Chondrocyte (in vitro differentiated cells): ENCODE measurements around the gene FILIP1L. TPM values are rescaled to one million over a fixed set of nuclear protein-coding genes. Genes with fewer than 3 reads are reported as not detected.

ENCODE experiments used
- DNase-seq: peaks from one replicate; pipeline ENCODE4 v3.0.0; 2021; ENCODE audit warnings: mixed read lengths, low spot score
- H3K27ac Mint-ChIP-seq: one replicate; pipeline ENCODE4 v1.8.0; 2021; ENCODE audit warnings: mild to moderate bottlenecking, moderate library complexity, mixed read lengths; ENCODE audit not compliant: unreplicated experiment
- H3K27me3 Mint-ChIP-seq: 2 replicates; pipeline ENCODE4 v1.8.0; 2021; ENCODE audit warnings: low read depth, mixed read lengths
- H3K36me3 Mint-ChIP-seq: 2 replicates; pipeline ENCODE4 v1.8.0; 2021; ENCODE audit warnings: low read depth, mixed read lengths
- H3K4me1 Mint-ChIP-seq: 2 replicates; pipeline ENCODE4 v1.8.0; 2021; ENCODE audit warnings: low read depth, mild to moderate bottlenecking, mixed read lengths
- H3K4me3 Mint-ChIP-seq: one replicate; pipeline ENCODE4 v1.8.0; 2021; ENCODE audit warnings: mild to moderate bottlenecking, moderate library complexity, mixed read lengths; ENCODE audit not compliant: unreplicated experiment
- H3K9me3 Mint-ChIP-seq: 2 replicates; pipeline ENCODE4 v1.8.0; 2021; ENCODE audit warnings: low read depth, mixed read lengths
- CTCF ChIP-seq: fragments of 200-600 bp; sonication (generic); IDR thresholded peaks from 2 replicates; pipeline ENCODE4 v1.5.0; 2021; ENCODE audit warnings: antibody characterized with exemption, mild to moderate bottlenecking, moderate library complexity
- total RNA-seq: library from RNA; stranded (reverse); gene quantifications from 3 replicates; pipeline ENCODE4 v1.2.1, GENCODE V29; 2021

FILIP1L gene
- total RNA-seq, 1 donor from 2014 or later, result 122 TPM

GRCh38 chr3:99921986-99922385, 192.3 kb downstream of the FILIP1L start:
- no peaks in the 10 kb centered on the region for H3K27me3 Mint-ChIP-seq
- peak overlapping the region; percentile 8 for H3K27ac Mint-ChIP-seq
- TF ChIP-seq CTCF, result no peak
- DNase-seq, result no peak
- H3K36me3 Mint-ChIP-seq, result no peaks in the 10 kb centered on the region
- H3K4me3 Mint-ChIP-seq, result no peak overlapping the region
- H3K9me3 Mint-ChIP-seq, result no peaks in the 10 kb centered on the region
- H3K4me1 Mint-ChIP-seq, result peaks cover 42% of the 10 kb centered on the region

- peaks cover 42% of the 10 kb centered on the region for H3K4me1 Mint-ChIP-seq
- no peaks in the 10 kb centered on the region for H3K36me3 Mint-ChIP-seq
- H3K27me3 Mint-ChIP-seq, result no peaks in the 10 kb centered on the region
- peak overlapping the region; percentile 53 for H3K27ac Mint-ChIP-seq
- H3K4me3 Mint-ChIP-seq, result no peak overlapping the region
- H3K9me3 Mint-ChIP-seq, result no peaks in the 10 kb centered on the region
- no peak for DNase-seq
- no peak for TF ChIP-seq CTCF
Observed at GRCh38 chr3:99921377-99921695, 193.0 kb downstream of the FILIP1L start.

- Mint-ChIP-seq H3K9me3 (no peaks in the 10 kb centered on the region), H3K27me3 (no peaks in the 10 kb centered on the region), H3K36me3 (no peaks in the 10 kb centered on the region), H3K4me3 (no peak overlapping the region), H3K4me1 (peaks cover 39% of the 10 kb centered on the region), H3K27ac (peak overlapping the region; percentile 59)
- TF ChIP-seq CTCF, result no peak
- DNase-seq, result no peak
Observed at GRCh38 chr3:99920481-99921376, 193.6 kb downstream of the FILIP1L start.

- no peak overlapping the region for H3K4me3 Mint-ChIP-seq
- no peaks in the 10 kb centered on the region for H3K27me3 Mint-ChIP-seq
- H3K27ac Mint-ChIP-seq, result no peak overlapping the region
- no peaks in the 10 kb centered on the region for H3K9me3 Mint-ChIP-seq
- DNase-seq, result no peak
- H3K4me1 Mint-ChIP-seq, result peaks cover 36% of the 10 kb centered on the region
- no peak for TF ChIP-seq CTCF
- no peaks in the 10 kb centered on the region for H3K36me3 Mint-ChIP-seq
Observed at GRCh38 chr3:99919694-99920093, 194.6 kb downstream of the FILIP1L start.

GRCh38 chr3:99918715-99919114, 195.6 kb downstream of the FILIP1L start:
- peaks cover 36% of the 10 kb centered on the region for H3K4me1 Mint-ChIP-seq
- no peak for TF ChIP-seq CTCF
- no peaks in the 10 kb centered on the region for H3K27me3 Mint-ChIP-seq
- no peaks in the 10 kb centered on the region for H3K9me3 Mint-ChIP-seq
- H3K27ac Mint-ChIP-seq, result no peak overlapping the region
- H3K4me3 Mint-ChIP-seq, result no peak overlapping the region
- no peak for DNase-seq
- H3K36me3 Mint-ChIP-seq, result no peaks in the 10 kb centered on the region
